SK-N-SH treated with all-trans-retinoic acid at 6 μM for 48 hours (cell line): ENCODE data around the gene TTLL8.

Experiments
- ATAC-seq: fragments of 200-7000 bp; cut with Tn5 transposase; 3 replicates; pipeline ENCODE4 v1.9.1; 2020; ENCODE audit warnings: mild to moderate bottlenecking, moderate library complexity
- ARNTL ChIP-seq: fragments of 450-650 bp; formaldehyde crosslinking; IDR thresholded peaks from 2 replicates; pipeline ENCODE4 v1.5.0; 2020; ENCODE audit warnings: low read depth, mild to moderate bottlenecking, moderate library complexity, borderline replicate concordance
- BACH2 ChIP-seq: fragments of 250-450 bp; sonication (Bioruptor Pico); IDR thresholded peaks from 2 replicates; pipeline ENCODE4 v1.9.0; 2021; ENCODE audit warnings: mild to moderate bottlenecking, borderline replicate concordance
- CREB5 ChIP-seq: fragments of 250-450 bp; sonication (Bioruptor Pico); IDR thresholded peaks from 2 replicates; pipeline ENCODE4 v1.5.1; 2020; ENCODE audit warnings: low read depth, mild to moderate bottlenecking, moderate library complexity
- CSDC2 ChIP-seq: fragments of 250-450 bp; sonication (Bioruptor Pico); IDR thresholded peaks from 2 replicates; pipeline ENCODE4 v1.5.0; 2020; ENCODE audit warnings: mild to moderate bottlenecking, moderate library complexity
- CSRNP3 ChIP-seq: fragments of 250-450 bp; sonication (Bioruptor Pico); IDR thresholded peaks from 2 replicates; pipeline ENCODE4 v1.5.1; 2021; ENCODE audit warnings: mild to moderate bottlenecking, moderate library complexity
- ESRRG ChIP-seq: fragments of 250-450 bp; sonication (Bioruptor Pico); IDR thresholded peaks from 2 replicates; pipeline ENCODE4 v1.6.1; 2021; ENCODE audit warnings: mild to moderate bottlenecking
- ISL1 ChIP-seq: fragments of 250-450 bp; sonication (Bioruptor Pico); IDR thresholded peaks from 2 replicates; pipeline ENCODE4 v2.1.2; 2022; ENCODE audit warnings: mild to moderate bottlenecking, moderate library complexity
- OSR1 ChIP-seq: fragments of 250-450 bp; sonication (Bioruptor Pico); IDR thresholded peaks from 2 replicates; pipeline ENCODE4 v1.8.0; 2022; ENCODE audit warnings: moderate library complexity, mild to moderate bottlenecking, inconsistent platforms
- PATZ1 ChIP-seq: fragments of 250-450 bp; sonication (Bioruptor Pico); IDR thresholded peaks from 2 replicates; pipeline ENCODE4 v1.8.0; 2020; ENCODE audit warnings: mild to moderate bottlenecking, moderate library complexity, borderline replicate concordance
- PPARA ChIP-seq: fragments of 250-450 bp; sonication (Bioruptor Pico); IDR thresholded peaks from 2 replicates; pipeline ENCODE4 v1.5.0; 2020; ENCODE audit warnings: mild to moderate bottlenecking, borderline replicate concordance
- RARB ChIP-seq: fragments of 250-450 bp; sonication (Bioruptor Pico); IDR thresholded peaks from 2 replicates; pipeline ENCODE4 v1.8.0; 2021; ENCODE audit warnings: mild to moderate bottlenecking, moderate library complexity
- SNAI2 ChIP-seq: fragments of 250-450 bp; sonication (Bioruptor Pico); IDR thresholded peaks from 2 replicates; pipeline ENCODE4 v1.5.0; 2020; ENCODE audit warnings: mild to moderate bottlenecking, moderate library complexity
- TCF4 ChIP-seq: fragments of 250-450 bp; sonication (Bioruptor Pico); IDR thresholded peaks from 2 replicates; pipeline ENCODE4 v1.8.0; 2021; ENCODE audit warnings: mild to moderate bottlenecking, moderate library complexity, borderline replicate concordance
- TOX ChIP-seq: fragments of 250-450 bp; sonication (Bioruptor Pico); IDR thresholded peaks from 2 replicates; pipeline ENCODE4 v1.8.0; 2021; ENCODE audit warnings: mild to moderate bottlenecking, moderate library complexity, borderline replicate concordance
- TSHZ2 ChIP-seq: fragments of 250-450 bp; sonication (Bioruptor Pico); IDR thresholded peaks from 2 replicates; pipeline ENCODE4 v1.5.0; 2020; ENCODE audit warnings: mild to moderate bottlenecking, moderate library complexity
- ZC3H10 ChIP-seq: fragments of 250-450 bp; sonication (Bioruptor Pico); IDR thresholded peaks from 2 replicates; pipeline ENCODE4 v1.5.1; 2021; ENCODE audit warnings: mild to moderate bottlenecking, moderate library complexity
- ZFP3 ChIP-seq: fragments of 250-450 bp; sonication (Bioruptor Pico); IDR thresholded peaks from 2 replicates; pipeline ENCODE4 v1.5.0; 2020; ENCODE audit warnings: mild to moderate bottlenecking, moderate library complexity
- ZFP30 ChIP-seq: fragments of 450-650 bp; formaldehyde crosslinking; IDR thresholded peaks from 2 replicates; pipeline ENCODE4 v1.5.0; 2022; ENCODE audit warnings: mild to moderate bottlenecking, moderate library complexity
- ZNF565 ChIP-seq: fragments of 450-650 bp; formaldehyde crosslinking; conservative IDR thresholded peaks from 2 replicates; pipeline ENCODE4 v1.5.0; 2020; ENCODE audit warnings: low read depth, mild to moderate bottlenecking, moderate library complexity
- ZNF70 ChIP-seq: fragments of 450-650 bp; formaldehyde crosslinking; IDR thresholded peaks from 2 replicates; pipeline ENCODE4 v1.5.0; 2020; ENCODE audit warnings: mild to moderate bottlenecking, moderate library complexity

TTLL8 gene

GRCh38 chr22:50063589-50064393 is 5.7 kb upstream of the TTLL8 start (continued):
- no peak for TF ChIP-seq CSRNP3 (CRISPR knock-in tag)
- TF ChIP-seq ZC3H10 (CRISPR knock-in tag), result no peak
- TF ChIP-seq ZFP30 (CRISPR knock-in tag), result no peak
- no peak for TF ChIP-seq SNAI2 (CRISPR knock-in tag)

GRCh38 chr22:50062509-50063135 is 4.5 kb upstream of the TTLL8 start:
- TF ChIP-seq RARB (CRISPR knock-in tag), result no peak
- no peak for TF ChIP-seq TOX (CRISPR knock-in tag)
- TF ChIP-seq CREB5, result no peak
- TF ChIP-seq ZNF70 (CRISPR knock-in tag), result no peak
- no peak for TF ChIP-seq SNAI2 (CRISPR knock-in tag)
- no peak for TF ChIP-seq BACH2
- no peak for TF ChIP-seq TSHZ2 (CRISPR knock-in tag)
- no peak for TF ChIP-seq PPARA (CRISPR knock-in tag)
- TF ChIP-seq CSRNP3 (CRISPR knock-in tag), result no peak
- no peak for TF ChIP-seq ESRRG (CRISPR knock-in tag)
- TF ChIP-seq ARNTL (CRISPR knock-in tag), result no peak
- no peak for TF ChIP-seq ZC3H10 (CRISPR knock-in tag)
- TF ChIP-seq ZFP3 (CRISPR knock-in tag), result no peak
- no peak for TF ChIP-seq ISL1 (CRISPR knock-in tag)
- no peak for TF ChIP-seq CSDC2 (CRISPR knock-in tag)
- TF ChIP-seq OSR1, result no peak
- no peak for ATAC-seq

- ATAC-seq, result no peak
- TF ChIP-seq TOX (CRISPR knock-in tag) (no peak), ZC3H10 (CRISPR knock-in tag) (no peak), ESRRG (CRISPR knock-in tag) (no peak), CSRNP3 (CRISPR knock-in tag) (no peak), TCF4 (no peak), ZNF70 (CRISPR knock-in tag) (no peak), BACH2 (no peak), CSDC2 (CRISPR knock-in tag) (no peak), ZNF565 (no peak), PPARA (CRISPR knock-in tag) (no peak), RARB (CRISPR knock-in tag) (no peak), TSHZ2 (CRISPR knock-in tag) (no peak), PATZ1 (no peak), ZFP3 (CRISPR knock-in tag) (no peak)
- TF ChIP-seq, all 23 proteins: peak for 0
Measured at GRCh38 chr22:50061824-50062355, 3.8 kb upstream of the TTLL8 start.
